Epithelial cell of proximal tubule (primary cell): ENCODE data around the gene DCAKD. TPM values are rescaled to one million over a fixed set of nuclear protein-coding genes. Genes with fewer than 3 reads are reported as not detected.
A peak's percentile ranks its signal among the peaks of the same experiment; 100 is the strongest.

Source experiments
- DNase-seq: peaks from one replicate; pipeline ENCODE4 v3.0.0-alpha.2; 2011; ENCODE audit warnings: low read depth
- H3K4me3 ChIP-seq: 2 replicates; pipeline ENCODE4 v1.5.1; 2011; ENCODE audit warnings: low read depth, mild to moderate bottlenecking, low read length
- total RNA-seq: library from RNA; depleted of rRNA; stranded (reverse); fragments of >200 nt; gene quantifications from 2 replicates; pipeline ENCODE4 v1.2.3, GENCODE V29; 2015
- TF ChIP-seq, protein P1 (sequence below): conservative IDR thresholded peaks from 2 replicates; pipeline ENCODE4 v1.5.1; 2012; ENCODE audit warnings: low read depth, mild to moderate bottlenecking, low read length

DCAKD gene
- total RNA-seq, 1 donor from 2014 or later: 44.4 TPM

DNA sequence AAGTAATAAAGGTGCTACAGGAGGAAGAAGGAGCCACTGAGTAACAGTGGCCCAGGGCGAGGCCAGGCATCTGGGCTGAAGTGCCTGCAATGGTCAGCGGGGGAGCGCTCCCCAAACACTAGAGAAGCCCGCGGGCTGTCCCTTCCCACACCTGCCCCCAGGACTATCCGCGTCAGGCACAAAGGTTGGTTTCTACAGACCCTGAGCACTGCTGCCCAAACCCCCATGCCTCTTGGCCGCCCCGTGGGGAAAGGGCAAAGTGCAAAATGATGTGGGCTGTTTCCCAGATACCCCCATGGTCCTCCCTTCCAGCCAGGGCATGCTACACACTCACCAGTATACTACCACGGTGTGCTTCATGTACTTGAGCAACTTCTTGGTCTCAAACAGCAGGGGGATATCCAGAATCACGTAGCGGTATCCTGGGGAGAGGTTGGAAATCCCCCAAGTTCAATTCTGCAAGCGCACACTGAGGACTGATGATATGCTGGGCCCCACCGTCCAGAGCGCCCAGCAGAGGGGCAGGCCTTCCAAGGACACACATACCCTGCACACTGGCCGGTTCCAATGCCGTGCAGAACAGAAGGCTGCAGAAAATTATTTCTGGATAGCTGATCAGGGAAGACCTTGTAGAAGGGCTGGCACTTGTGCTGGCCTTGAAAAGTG is 21.5 kb downstream of the DCAKD start:
- TF ChIP-seq, protein P1, sequence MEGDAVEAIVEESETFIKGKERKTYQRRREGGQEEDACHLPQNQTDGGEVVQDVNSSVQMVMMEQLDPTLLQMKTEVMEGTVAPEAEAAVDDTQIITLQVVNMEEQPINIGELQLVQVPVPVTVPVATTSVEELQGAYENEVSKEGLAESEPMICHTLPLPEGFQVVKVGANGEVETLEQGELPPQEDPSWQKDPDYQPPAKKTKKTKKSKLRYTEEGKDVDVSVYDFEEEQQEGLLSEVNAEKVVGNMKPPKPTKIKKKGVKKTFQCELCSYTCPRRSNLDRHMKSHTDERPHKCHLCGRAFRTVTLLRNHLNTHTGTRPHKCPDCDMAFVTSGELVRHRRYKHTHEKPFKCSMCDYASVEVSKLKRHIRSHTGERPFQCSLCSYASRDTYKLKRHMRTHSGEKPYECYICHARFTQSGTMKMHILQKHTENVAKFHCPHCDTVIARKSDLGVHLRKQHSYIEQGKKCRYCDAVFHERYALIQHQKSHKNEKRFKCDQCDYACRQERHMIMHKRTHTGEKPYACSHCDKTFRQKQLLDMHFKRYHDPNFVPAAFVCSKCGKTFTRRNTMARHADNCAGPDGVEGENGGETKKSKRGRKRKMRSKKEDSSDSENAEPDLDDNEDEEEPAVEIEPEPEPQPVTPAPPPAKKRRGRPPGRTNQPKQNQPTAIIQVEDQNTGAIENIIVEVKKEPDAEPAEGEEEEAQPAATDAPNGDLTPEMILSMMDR: no peak
- no peak overlapping the region for H3K4me3 ChIP-seq
- DNase-seq: no peak

DNA sequence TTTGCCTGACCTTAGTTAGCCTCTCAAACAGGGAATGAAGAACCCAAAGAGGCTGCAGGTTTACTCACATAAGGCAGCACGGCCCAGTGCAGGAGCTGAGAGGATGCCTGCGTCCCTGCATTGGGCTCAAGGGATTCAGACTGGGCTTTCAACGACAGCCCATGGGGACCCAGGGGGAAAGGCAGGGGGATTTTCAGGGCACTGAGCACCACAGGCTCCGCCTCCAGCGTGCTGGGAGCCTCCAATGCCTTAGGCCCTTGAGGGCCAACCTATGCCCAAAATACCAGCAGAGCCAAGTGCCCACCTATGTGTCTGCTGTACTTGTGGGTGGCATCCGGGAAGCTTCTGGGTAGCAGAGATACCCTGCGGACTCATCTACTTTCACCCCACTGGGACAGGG is 22.3 kb downstream of the DCAKD start:
- no peak for DNase-seq
- no peak overlapping the region for H3K4me3 ChIP-seq
- TF ChIP-seq, protein P1: no peak

DNA sequence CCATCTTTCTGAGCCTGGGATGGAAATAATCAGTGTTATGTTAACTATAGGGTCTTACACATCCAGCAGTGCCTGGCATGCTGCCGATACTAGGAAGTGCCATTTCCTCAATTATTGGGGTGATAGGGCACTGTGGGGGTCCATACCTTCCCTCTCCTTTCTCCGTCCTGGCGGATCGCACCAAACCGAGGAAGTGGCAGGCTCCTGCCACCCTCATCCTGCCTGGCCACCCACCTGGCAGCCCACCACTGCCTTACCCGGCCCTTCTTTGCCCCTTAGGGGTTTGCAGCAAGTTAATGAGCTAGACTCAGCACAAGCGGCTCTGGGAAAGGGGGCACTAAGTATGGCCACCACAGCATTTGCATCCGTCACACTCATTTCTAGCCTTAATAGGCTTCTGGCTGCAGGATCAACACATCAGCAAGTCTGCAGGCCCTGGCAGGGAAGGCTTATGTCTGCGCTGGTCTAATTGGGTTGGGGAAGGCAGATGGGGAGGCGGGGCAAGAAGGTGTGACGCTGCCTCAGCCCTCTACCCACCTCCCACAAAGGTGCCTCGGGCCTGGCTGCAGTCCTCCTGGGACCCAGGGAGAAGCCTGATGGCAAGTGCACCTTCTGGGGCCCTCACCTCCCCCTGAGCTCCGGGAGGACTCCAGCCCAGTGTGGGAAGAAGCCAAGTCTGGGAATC is 28.6 kb downstream of the DCAKD start:
- no peak for DNase-seq
- H3K4me3 ChIP-seq: no peak overlapping the region
- TF ChIP-seq, protein P1: no peak

DNA sequence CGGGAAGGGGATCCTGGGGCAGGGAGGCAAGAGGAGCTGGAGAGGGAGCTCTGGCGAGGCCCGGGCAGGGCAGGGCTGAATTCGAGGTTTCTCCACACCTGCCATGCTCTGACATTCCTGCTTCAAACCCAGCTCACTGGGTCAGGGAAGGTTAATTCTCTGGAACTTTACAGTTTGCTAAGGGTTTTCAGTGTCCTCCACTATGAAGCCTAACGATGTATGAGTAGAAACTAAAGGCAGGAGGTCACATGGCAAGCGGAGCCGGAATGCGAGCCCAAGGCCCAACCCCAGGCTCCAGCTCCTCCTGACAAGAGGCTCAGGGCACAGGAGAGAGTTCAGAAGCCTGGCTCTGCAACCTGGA is 29.2 kb downstream of the DCAKD start:
- DNase-seq: no peak
- no peak overlapping the region for H3K4me3 ChIP-seq
- TF ChIP-seq, protein P1: no peak

DNA sequence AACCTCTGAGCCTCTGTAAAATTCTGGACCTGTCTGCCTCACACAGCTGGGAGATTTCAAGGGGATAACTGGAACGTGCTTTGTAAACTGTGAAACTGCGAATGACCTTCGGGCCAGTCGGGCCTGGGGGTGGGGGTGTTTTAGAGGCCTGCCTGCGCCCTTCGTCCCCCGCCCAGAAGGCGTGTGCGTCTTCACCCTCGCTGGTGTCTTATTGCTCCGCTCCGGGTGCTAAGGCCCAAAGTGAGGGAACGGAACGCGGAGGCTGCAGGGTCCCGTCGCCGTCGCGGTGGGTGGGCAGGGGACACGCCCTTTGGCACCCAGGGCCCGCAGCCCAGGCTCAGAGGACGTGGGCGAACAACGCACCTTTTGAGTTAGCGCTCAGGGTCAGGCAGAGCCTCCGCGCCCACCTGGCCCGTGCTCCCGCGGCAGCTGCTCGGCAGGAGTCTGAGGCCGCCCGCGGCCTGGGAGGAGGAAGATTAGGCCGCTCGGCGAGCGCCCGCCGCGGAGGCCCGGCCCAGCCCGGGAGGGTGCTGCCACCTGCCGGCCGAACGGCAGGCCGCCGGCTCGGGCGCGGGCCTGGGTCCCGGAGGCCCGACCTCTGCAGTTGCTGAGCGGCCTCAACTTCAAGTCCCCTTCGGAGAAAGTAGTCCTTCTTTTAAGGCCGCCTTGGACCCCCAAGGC is 29.7 kb downstream of the DCAKD start:
- DNase-seq: no peak
- H3K4me3 ChIP-seq: peak overlapping the region; percentile 48
- TF ChIP-seq, protein P1: peak; percentile 64

DNA sequence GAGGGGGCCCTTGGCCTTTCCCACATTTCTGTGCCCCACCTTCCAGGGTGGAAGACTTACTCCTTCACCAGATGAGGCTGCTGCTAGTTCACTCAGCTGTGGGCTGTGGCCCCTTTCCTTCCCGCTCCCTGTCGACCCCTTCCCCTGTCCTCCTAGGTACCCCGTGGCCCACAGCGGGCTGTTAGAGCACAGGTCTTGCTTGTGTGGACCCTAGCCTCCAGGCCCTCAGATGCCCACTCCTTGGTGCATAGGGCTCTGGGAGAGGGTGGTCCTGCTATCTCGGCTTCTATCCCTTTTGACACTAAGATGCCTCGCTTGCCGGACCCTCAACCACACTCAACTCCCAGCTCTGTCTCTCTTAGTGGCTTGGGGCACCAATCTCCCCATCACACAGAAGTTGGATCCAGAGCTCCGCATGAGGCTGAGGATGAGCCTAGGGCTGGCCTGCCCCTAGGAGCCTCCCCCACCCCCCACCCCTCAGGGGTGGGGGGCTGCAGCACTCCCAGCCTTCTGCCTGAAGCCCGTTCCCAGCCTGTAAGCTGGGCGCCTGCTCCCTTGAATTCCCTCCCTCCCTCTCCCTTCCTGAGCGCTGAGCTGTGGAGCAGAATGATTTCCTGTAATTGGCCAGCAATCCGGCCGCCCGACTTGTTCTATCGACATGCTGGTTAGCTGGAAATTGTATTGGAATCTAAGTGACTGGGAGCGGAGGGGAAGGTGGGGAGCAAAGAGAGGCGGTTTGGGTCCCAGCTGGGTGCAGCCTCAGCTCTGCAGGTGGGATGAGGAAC is 30.9 kb downstream of the DCAKD start:
- TF ChIP-seq, protein P1: no peak
- H3K4me3 ChIP-seq: no peak overlapping the region
- peak; percentile 10 for DNase-seq
